Fibroblast of lung (primary cell): ENCODE measurements around the gene CDH4. TPM values are rescaled to one million over a fixed set of nuclear protein-coding genes. Genes with fewer than 3 reads are reported as not detected.

ENCODE experiments used
- DNase-seq, 2 donors: peaks; one replicate each; pipeline versions ENCODE4 v3.0.0 to v3.0.0-alpha.2; 2010; ENCODE audit warnings: low read depth in 2 of 2
- H2AFZ ChIP-seq: 2 replicates; pipeline ENCODE4 v1.5.1; 2012; ENCODE audit warnings: low read length, control low read depth, inconsistent platforms
- H3K27ac ChIP-seq: 2 replicates; pipeline ENCODE4 v1.5.1; 2011; ENCODE audit warnings: low read length, control low read depth; ENCODE audit not compliant: insufficient read depth
- H3K27me3 ChIP-seq: 2 replicates; pipeline ENCODE4 v1.5.1; 2011; ENCODE audit warnings: mild to moderate bottlenecking, low read length; ENCODE audit not compliant: control insufficient read depth, insufficient read depth
- H3K36me3 ChIP-seq: 2 replicates; pipeline ENCODE4 v1.5.1; 2011; ENCODE audit warnings: low read length; ENCODE audit not compliant: control insufficient read depth, insufficient read depth
- H3K4me1 ChIP-seq: 2 replicates; pipeline ENCODE4 v1.5.1; 2011; ENCODE audit warnings: low read length; ENCODE audit not compliant: control insufficient read depth, insufficient read depth; ENCODE audit errors: extremely low read depth
- H3K4me2 ChIP-seq: 2 replicates; pipeline ENCODE4 v1.5.1; 2011; ENCODE audit warnings: low read length, control low read depth; ENCODE audit not compliant: insufficient read depth; ENCODE audit errors: extremely low read depth
- H3K4me3 ChIP-seq, 4 experiments: fragments of 200-600 bp in 1 of 4; sonication (generic) in 1 of 4; replicated peaks in 1 of 4; 2 replicates each; pipeline ENCODE4 v1.5.1; 2011 to 2016; ENCODE audit warnings: low read length in 4 of 4, low read depth in 3 of 4, mild to moderate bottlenecking in 3 of 4, control low read depth in 2 of 4, inconsistent platforms in 1 of 4, mixed read lengths in 1 of 4; ENCODE audit not compliant: insufficient read depth in 1 of 4; ENCODE audit errors: control extremely low read depth in 1 of 4
- H3K79me2 ChIP-seq: 2 replicates; pipeline ENCODE4 v1.5.1; 2012; ENCODE audit warnings: mild to moderate bottlenecking, low read length, inconsistent platforms; ENCODE audit not compliant: control insufficient read depth, insufficient read depth
- H3K9ac ChIP-seq: 2 replicates; pipeline ENCODE4 v1.5.1; 2011; ENCODE audit warnings: mild to moderate bottlenecking, low read length, control low read depth; ENCODE audit not compliant: insufficient read depth
- H3K9me3 ChIP-seq: 2 replicates; pipeline ENCODE4 v1.5.1; 2012; ENCODE audit warnings: low read depth, low read length; ENCODE audit not compliant: control insufficient read depth, insufficient read depth
- H4K20me1 ChIP-seq: 2 replicates; pipeline ENCODE4 v1.5.1; 2011; ENCODE audit warnings: low read length; ENCODE audit not compliant: control insufficient read depth, insufficient read depth; ENCODE audit errors: extremely low read depth
- EZH2 ChIP-seq: IDR thresholded peaks from 2 replicates; pipeline ENCODE4 v1.5.1; 2012; ENCODE audit warnings: low read length, control low read depth, mild to moderate bottlenecking; ENCODE audit errors: missing control alignments
- polyA plus RNA-seq, 2 donors: library from polyadenylated mRNA; depleted of rRNA in 1 of 2; stranded (reverse) in 1 of 2; unstranded in 1 of 2; fragments of >200 nt; gene quantifications; 2 replicates each; pipeline ENCODE4 v1.2.1, GENCODE V29; 2011 to 2012; ENCODE audit warnings: missing spikeins in 1 of 2
- total RNA-seq: library from RNA; depleted of rRNA; stranded (reverse); fragments of >200 nt; gene quantifications from 2 replicates; pipeline ENCODE4 v1.2.1, GENCODE V29; 2014
- TF ChIP-seq, protein P1 (sequence below), 2 donors: IDR thresholded peaks in 1 of 2; conservative IDR thresholded peaks in 1 of 2; 1 replicate in 1 of 2; 2 replicates in 1 of 2; pipeline ENCODE4 v1.5.1; 2011 to 2012; ENCODE audit warnings: low read length in 2 of 2, control low read depth in 1 of 2, inconsistent platforms in 1 of 2, low read depth in 1 of 2, mild to moderate bottlenecking in 1 of 2

CDH4 gene
- total and polyA plus RNA-seq, 2 donors (not counting 1 experiment from before 2014, with no cell fraction given): 4.8 to 6.8 TPM

DNA sequence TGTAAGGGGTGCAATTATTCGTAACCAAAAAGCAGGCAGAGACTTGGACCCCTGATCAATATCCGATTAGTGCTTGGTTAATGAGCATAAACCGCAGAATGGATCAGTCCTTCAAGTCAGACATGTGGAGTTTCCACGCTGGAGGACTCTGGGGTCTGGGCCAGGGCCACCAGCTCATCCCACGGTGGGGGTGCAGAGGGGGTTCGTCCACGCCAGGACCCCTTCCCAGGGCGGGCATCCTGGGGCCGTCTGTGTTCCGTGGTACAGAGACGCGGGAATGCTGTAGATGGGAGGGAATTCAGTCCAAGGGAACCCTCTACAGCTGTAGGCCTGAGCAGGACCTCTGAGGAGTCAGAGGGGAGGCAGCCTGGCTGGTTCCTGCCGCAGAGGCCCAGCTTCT is 615.9 kb downstream of the CDH4 start:
- no peak for DNase-seq
- peaks cover 2% of the 10 kb centered on the region for H3K27me3 ChIP-seq
- no peak overlapping the region for H3K27ac ChIP-seq
- H2AFZ ChIP-seq: no peak overlapping the region
- H3K36me3 ChIP-seq: no peaks in the 10 kb centered on the region
- H3K79me2 ChIP-seq: no peaks in the 10 kb centered on the region
- H3K4me3 ChIP-seq: no peak overlapping the region
- no peak overlapping the region for H3K9ac ChIP-seq
- no peak overlapping the region for H3K4me2 ChIP-seq
- H4K20me1 ChIP-seq: no peaks in the 10 kb centered on the region
- no peaks in the 10 kb centered on the region for H3K9me3 ChIP-seq
- H3K4me1 ChIP-seq: no peaks in the 10 kb centered on the region
- TF ChIP-seq EZH2: no peak
- TF ChIP-seq, protein P1, sequence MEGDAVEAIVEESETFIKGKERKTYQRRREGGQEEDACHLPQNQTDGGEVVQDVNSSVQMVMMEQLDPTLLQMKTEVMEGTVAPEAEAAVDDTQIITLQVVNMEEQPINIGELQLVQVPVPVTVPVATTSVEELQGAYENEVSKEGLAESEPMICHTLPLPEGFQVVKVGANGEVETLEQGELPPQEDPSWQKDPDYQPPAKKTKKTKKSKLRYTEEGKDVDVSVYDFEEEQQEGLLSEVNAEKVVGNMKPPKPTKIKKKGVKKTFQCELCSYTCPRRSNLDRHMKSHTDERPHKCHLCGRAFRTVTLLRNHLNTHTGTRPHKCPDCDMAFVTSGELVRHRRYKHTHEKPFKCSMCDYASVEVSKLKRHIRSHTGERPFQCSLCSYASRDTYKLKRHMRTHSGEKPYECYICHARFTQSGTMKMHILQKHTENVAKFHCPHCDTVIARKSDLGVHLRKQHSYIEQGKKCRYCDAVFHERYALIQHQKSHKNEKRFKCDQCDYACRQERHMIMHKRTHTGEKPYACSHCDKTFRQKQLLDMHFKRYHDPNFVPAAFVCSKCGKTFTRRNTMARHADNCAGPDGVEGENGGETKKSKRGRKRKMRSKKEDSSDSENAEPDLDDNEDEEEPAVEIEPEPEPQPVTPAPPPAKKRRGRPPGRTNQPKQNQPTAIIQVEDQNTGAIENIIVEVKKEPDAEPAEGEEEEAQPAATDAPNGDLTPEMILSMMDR (conservative IDR thresholded peaks at IDR 0.05 in 1 of 2, IDR thresholded peaks at IDR 0.05 in 1 of 2; ENCODE audit: low read depth in 1 of 2, low read length in 2 of 2): no peak

DNA sequence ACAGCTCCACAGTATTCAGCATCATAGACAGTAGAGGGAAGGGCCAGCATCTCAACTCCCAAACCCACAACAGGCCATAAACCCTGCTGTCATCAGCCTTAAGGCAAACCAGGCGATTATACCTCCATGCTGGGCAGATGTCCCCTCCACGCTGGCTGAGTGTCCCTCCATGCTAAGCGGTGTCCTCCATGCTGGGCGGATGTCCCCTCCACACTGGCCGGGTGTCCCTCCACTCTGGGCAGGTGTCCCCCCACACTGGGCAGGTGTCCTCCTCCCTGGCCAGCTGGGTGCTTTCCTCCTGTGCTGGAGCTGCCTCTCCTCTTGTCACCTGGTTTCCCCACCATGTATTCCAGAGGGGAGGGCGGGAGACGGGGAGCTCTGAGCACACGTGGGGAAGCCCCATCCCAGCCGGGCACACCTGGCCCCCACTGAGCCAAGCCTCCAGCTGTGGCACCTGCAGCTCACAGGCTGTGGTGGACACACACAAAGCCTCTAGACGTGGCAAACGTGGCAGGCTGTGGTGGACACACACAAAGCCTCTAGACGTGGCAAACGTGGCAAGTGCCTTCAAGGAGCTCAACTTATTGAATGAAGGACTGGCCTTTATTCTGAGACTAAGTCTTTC is 616.5 kb downstream of the CDH4 start:
- Histone ChIP-seq H3K9me3 (no peaks in the 10 kb centered on the region), H3K4me2 (no peak overlapping the region), H3K27ac (no peak overlapping the region), H3K4me3 (no peak overlapping the region), H3K9ac (no peak overlapping the region), H2AFZ (no peak overlapping the region), H3K36me3 (no peaks in the 10 kb centered on the region), H4K20me1 (no peaks in the 10 kb centered on the region), H3K4me1 (no peaks in the 10 kb centered on the region), H3K79me2 (no peaks in the 10 kb centered on the region), H3K27me3 (peaks cover 2% of the 10 kb centered on the region)
- no peak for TF ChIP-seq EZH2
- no peak for DNase-seq

DNA sequence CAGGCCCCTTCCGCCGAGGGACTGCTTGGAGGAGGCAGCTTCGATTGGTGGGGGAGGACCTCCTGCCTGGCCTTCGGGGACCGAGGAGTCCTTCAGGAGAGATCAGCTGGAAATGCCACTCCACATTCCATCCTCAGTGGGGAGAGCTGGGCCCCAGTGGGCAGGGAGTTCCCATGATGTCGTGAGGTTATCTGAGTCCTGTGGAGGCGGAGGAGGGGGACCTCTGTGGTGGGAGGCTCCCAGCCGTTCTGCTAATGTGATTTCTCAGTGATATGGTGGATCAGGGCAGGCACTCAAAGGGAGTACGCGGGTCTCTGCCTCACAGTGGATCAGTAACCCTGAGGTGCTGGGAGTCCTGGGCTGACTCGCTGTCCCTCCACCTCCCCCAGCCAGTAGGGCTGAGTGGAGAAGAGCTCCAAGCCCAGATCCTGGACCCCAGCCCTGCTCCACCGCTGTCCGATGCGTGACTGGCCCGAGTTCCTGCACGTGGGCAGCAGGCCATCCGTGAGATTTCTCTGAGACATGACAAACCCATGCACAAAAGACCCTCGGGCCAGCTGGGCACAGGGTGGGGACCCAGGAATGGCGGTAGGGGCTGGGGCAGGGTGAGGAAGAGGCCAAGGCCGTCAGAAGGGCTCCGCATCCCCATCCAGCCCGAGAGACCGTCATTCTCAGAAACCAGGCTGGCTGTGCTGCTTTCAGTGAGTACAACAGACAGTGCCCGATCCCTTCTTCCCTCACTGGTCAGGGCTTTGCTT is 617.9 kb downstream of the CDH4 start:
- DNase-seq: no peak
- no peaks in the 10 kb centered on the region for H3K36me3 ChIP-seq
- no peak overlapping the region for H2AFZ ChIP-seq
- H4K20me1 ChIP-seq: no peaks in the 10 kb centered on the region
- peaks cover 2% of the 10 kb centered on the region for H3K27me3 ChIP-seq
- no peak overlapping the region for H3K4me2 ChIP-seq
- H3K79me2 ChIP-seq: no peaks in the 10 kb centered on the region
- H3K9me3 ChIP-seq: no peaks in the 10 kb centered on the region
- TF ChIP-seq, protein P1 (conservative IDR thresholded peaks at IDR 0.05 in 1 of 2, IDR thresholded peaks at IDR 0.05 in 1 of 2; ENCODE audit: low read depth in 1 of 2, low read length in 2 of 2): no peak
- no peak for TF ChIP-seq EZH2
- no peaks in the 10 kb centered on the region for H3K4me1 ChIP-seq
- no peak overlapping the region for H3K4me3 ChIP-seq
- no peak overlapping the region for H3K27ac ChIP-seq
- H3K9ac ChIP-seq: no peak overlapping the region
